H1 (cell line): ENCODE results near the gene DAPK2.

Experiments used
- CREB1 ChIP-seq: IDR thresholded peaks from 2 replicates; pipeline ENCODE4 v1.6.1; 2012; ENCODE audit warnings: inconsistent platforms
- EZH2 ChIP-seq: fragments of 200-600 bp; sonication (generic); IDR thresholded peaks from 2 replicates; pipeline ENCODE4 v1.7.1; 2012; ENCODE audit warnings: low read depth, mild to moderate bottlenecking, moderate library complexity, low read length, inconsistent platforms; ENCODE audit not compliant: severe bottlenecking
- FOSL1 ChIP-seq: IDR thresholded peaks from 2 replicates; pipeline ENCODE4 v1.6.1; 2011; ENCODE audit warnings: mild to moderate bottlenecking, low read depth, low read length, moderate library complexity; ENCODE audit not compliant: insufficient read depth
- JUND ChIP-seq: IDR thresholded peaks from 2 replicates; pipeline ENCODE4 v1.6.1; 2011; ENCODE audit warnings: mild to moderate bottlenecking, improper control_type of control experiment, low read length
- POLR2A ChIP-seq, 2 experiments: IDR thresholded peaks; 1 replicate in 1 of 2; 2 replicates in 1 of 2; pipeline ENCODE4 v1.6.1; 2011; ENCODE audit warnings: low read depth in 2 of 2, low read length in 2 of 2, mild to moderate bottlenecking in 2 of 2; ENCODE audit errors: control extremely low read depth in 1 of 2
- RFX5 ChIP-seq: IDR thresholded peaks from 2 replicates; pipeline ENCODE4 v1.6.1; 2011; ENCODE audit warnings: low read depth, low read length, improper control_type of control experiment, borderline replicate concordance

DNA sequence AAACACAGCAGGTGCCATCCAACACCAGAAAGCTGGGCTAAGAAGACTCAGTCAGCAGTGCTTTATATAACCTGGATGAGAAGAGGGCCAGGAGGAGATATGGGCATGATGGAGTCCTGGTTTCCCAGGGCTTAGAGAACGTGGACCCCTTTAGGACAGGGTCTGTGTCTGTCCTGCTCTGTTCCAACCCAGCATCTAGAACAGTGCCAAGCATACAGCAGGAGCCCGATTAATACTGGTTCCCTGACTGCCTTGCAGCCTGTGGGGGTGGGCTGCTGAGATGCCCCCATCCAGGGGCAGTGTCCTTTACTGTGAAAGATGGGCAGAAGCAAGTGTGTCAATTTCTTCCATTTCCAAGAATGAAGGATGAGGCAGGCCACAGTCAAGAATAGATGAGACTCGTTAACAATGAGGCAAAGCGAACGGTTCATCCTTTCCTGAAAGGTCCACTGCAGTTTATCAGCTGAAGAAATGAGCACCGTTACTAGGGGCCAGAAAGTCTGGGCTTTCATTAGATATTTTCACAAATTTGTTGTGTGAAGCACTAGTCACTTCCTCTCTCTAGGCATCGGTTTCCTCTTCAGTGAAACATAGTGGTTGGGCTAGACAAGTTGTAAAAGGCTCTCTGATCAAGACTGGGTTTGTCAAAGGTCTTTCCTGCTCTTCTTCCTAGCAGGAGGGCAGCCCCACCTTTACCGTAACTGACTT, 140.6 kb downstream of the DAPK2 start:
- TF ChIP-seq JUND (no peak), POLR2A (IDR thresholded peaks at IDR 0.05; ENCODE audit: control extremely low read depth in 1 of 2, low read depth in 2 of 2, low read length in 2 of 2) (no peak), FOSL1 (no peak), RFX5 (no peak), EZH2 (no peak), CREB1 (no peak)
